ENCODE data around the gene POMP. TPM values are rescaled to one million over a fixed set of nuclear protein-coding genes. Genes with fewer than 3 reads are reported as not detected.

The POMP gene
- total and polyA plus RNA-seq, 2 of the 4 experiments (the other 2 are of a cell fraction), result 60.2 to 68.4 TPM

DNA sequence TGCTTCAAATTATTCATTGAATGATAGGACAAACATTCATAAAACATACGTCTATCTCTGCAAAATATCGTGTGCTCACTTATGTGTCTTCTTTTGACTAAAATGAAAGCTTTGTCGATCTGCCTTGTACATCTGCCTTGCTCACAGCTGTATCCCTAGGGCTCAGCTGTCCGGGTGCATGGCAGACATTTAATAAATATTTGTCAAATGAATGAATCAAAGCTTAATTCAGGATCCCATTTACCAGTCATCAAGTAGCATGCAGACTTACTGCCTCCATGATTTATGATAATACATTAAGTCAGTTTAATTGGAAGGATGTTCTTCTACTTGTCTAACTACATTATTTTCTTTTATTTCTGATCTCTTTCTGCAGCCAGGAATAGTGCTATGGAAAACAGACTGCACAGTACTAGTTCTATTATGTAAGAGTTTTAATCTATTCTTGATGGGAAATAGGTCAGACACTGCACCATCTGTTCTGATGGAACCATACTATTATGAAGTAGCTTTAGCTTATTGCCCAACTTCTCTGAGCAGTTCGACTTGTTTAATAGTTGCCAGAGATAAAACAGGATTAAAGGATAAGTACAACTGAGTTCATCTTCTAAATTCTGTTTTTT, 46.6 kb downstream of the POMP start:
- Histone ChIP-seq H2AK9ac (replicated peaks; ENCODE audit: low read depth, low read length, poor library complexity) (no peak overlapping the region), H2AFZ (replicated peaks; ENCODE audit: low read length, poor library complexity) (no peak overlapping the region), H3K4ac (ENCODE audit: low read depth, low read length) (no peak overlapping the region), H3K18ac (ENCODE audit: low read depth, low read length) (no peak overlapping the region), H3K56ac (ENCODE audit: extremely low read depth, insufficient read depth, low read length) (no peak overlapping the region), H2BK20ac (ENCODE audit: low read depth, low read length) (no peak overlapping the region), H3K4me3 (ENCODE audit: insufficient read depth, low read depth, low read length) (no peak overlapping the region), H2BK5ac (ENCODE audit: low read depth, low read length, poor library complexity, severe bottlenecking) (no peak overlapping the region), H3K4me2 (ENCODE audit: low read depth, low read length) (no peak overlapping the region), H3K9me1 (ENCODE audit: insufficient read depth, low read length) (no peaks in the 10 kb centered on the region), H3K79me1 (ENCODE audit: low read depth in 1 of 2, low read length in 2 of 2) (no peaks in the 10 kb centered on the region), H2AK5ac (ENCODE audit: low read depth, low read length) (no peak overlapping the region), H3K36me3 (ENCODE audit: control insufficient read depth, insufficient read depth, low read length) (no peaks in the 10 kb centered on the region), H2BK15ac (ENCODE audit: low read depth, low read length) (no peak overlapping the region), H4K5ac (ENCODE audit: low read depth, low read length) (no peak overlapping the region), H2BK120ac (ENCODE audit: low read depth, low read length) (no peak overlapping the region), H3K14ac (replicated peaks; ENCODE audit: low read depth, low read length) (no peak overlapping the region), H4K8ac (ENCODE audit: low read depth in 2 of 2, low read length in 2 of 2) (no peak overlapping the region), H4K20me1 (ENCODE audit: insufficient read depth, low read length) (no peaks in the 10 kb centered on the region), H3K27me3 (ENCODE audit: control insufficient read depth, insufficient read depth, low read length) (no peaks in the 10 kb centered on the region; the same call in 1 of the 2 replicates), H3K9me3 (ENCODE audit: control insufficient read depth, insufficient read depth, low read length) (no peaks in the 10 kb centered on the region), H3K9ac (ENCODE audit: low read depth, low read length) (no peak overlapping the region), H4K91ac (ENCODE audit: insufficient read depth, low read depth, low read length) (no peak overlapping the region), H3K27ac (ENCODE audit: insufficient read depth, low read length) (no peak overlapping the region), H3K23ac (ENCODE audit: low read depth, low read length) (no peak overlapping the region), H3K4me1 (ENCODE audit: control insufficient read depth, insufficient read depth, low read length) (peaks cover 5% of the 10 kb centered on the region)
- WGBS, 2 experiments (ENCODE audit: extremely low coverage in 2 of 2, insufficient read length in 1 of 2), result no CpG with 5 or more reads among the region's 5 CpGs
- in situ Hi-C loops (cut with MboI; ENCODE audit: low sequenced_read_pairs) (no loop called here), dilution Hi-C loops (cut with HindIII; ENCODE audit: low sequenced_read_pairs, unreplicated experiment) (no loop called here), intact Hi-C loops (cut with micrococcal nuclease) (no loop called here)
- peak; percentile 36 for DNase-seq
- BruUV-seq (replicated peaks), result no TSS peak
- no peak for ATAC-seq (ENCODE audit: low read depth)
- POLR2A ChIA-PET (ENCODE audit: unreplicated experiment), result no interaction called here
- CTCF ChIA-PET, result no interaction called here
- TF ChIP-seq, protein P1, sequence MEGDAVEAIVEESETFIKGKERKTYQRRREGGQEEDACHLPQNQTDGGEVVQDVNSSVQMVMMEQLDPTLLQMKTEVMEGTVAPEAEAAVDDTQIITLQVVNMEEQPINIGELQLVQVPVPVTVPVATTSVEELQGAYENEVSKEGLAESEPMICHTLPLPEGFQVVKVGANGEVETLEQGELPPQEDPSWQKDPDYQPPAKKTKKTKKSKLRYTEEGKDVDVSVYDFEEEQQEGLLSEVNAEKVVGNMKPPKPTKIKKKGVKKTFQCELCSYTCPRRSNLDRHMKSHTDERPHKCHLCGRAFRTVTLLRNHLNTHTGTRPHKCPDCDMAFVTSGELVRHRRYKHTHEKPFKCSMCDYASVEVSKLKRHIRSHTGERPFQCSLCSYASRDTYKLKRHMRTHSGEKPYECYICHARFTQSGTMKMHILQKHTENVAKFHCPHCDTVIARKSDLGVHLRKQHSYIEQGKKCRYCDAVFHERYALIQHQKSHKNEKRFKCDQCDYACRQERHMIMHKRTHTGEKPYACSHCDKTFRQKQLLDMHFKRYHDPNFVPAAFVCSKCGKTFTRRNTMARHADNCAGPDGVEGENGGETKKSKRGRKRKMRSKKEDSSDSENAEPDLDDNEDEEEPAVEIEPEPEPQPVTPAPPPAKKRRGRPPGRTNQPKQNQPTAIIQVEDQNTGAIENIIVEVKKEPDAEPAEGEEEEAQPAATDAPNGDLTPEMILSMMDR (conservative IDR thresholded peaks at IDR 0.05; ENCODE audit: low read depth, low read length), result no peak
- no peak for TF ChIP-seq MAFK (IDR thresholded peaks at IDR 0.05; ENCODE audit: low read depth, low read length)

Measured in IMR-90 (cell line).